Mesendoderm (in vitro differentiated cells): ENCODE results near the gene P2RY11.

Source experiments
- DNase-seq: peaks from one replicate; pipeline ENCODE4 v3.0.0; 2013
- H2AK5ac ChIP-seq: 2 replicates; pipeline ENCODE4 v1.6.1; 2013; ENCODE audit warnings: low read length, inconsistent platforms
- H2BK120ac ChIP-seq: 2 replicates; pipeline ENCODE4 v1.6.1; 2013; ENCODE audit warnings: low read depth, mild to moderate bottlenecking, low read length, moderate library complexity, mixed read lengths
- H2BK15ac ChIP-seq: replicated peaks from 2 replicates; pipeline ENCODE4 v1.6.1; 2013; ENCODE audit warnings: low read depth, mild to moderate bottlenecking, moderate library complexity
- H2BK5ac ChIP-seq: 2 replicates; pipeline ENCODE4 v1.6.1; 2013; ENCODE audit warnings: low read length, inconsistent platforms
- H3K18ac ChIP-seq: 2 replicates; pipeline ENCODE4 v1.6.1; 2013; ENCODE audit warnings: mild to moderate bottlenecking, low read length, mixed read lengths
- H3K23ac ChIP-seq: one replicate; pipeline ENCODE4 v1.6.1; 2013; ENCODE audit warnings: low read length
- H3K27ac ChIP-seq: 2 replicates; pipeline ENCODE4 v1.5.1; 2013; ENCODE audit warnings: low read depth, mild to moderate bottlenecking, inconsistent platforms, low read length, moderate library complexity
- H3K27me3 ChIP-seq: 2 replicates; pipeline ENCODE4 v1.6.1; 2013; ENCODE audit warnings: low read length, control low read depth, mild to moderate bottlenecking, inconsistent platforms; ENCODE audit not compliant: insufficient read depth, poor library complexity
- H3K36me3 ChIP-seq: 2 replicates; pipeline ENCODE4 v1.6.1; 2013; ENCODE audit warnings: low read length, inconsistent platforms; ENCODE audit not compliant: control insufficient read depth, insufficient read depth
- H3K4ac ChIP-seq: one replicate; pipeline ENCODE4 v1.6.1; 2013; ENCODE audit warnings: low read depth, mild to moderate bottlenecking, low read length, moderate library complexity
- H3K4me1 ChIP-seq: 2 replicates; pipeline ENCODE4 v1.6.1; 2013; ENCODE audit warnings: low read depth, low read length, inconsistent platforms; ENCODE audit not compliant: control insufficient read depth
- H3K4me2 ChIP-seq: 2 replicates; pipeline ENCODE4 v1.6.1; 2013; ENCODE audit warnings: low read length
- H3K4me3 ChIP-seq: 2 replicates; pipeline ENCODE4 v1.5.1; 2013; ENCODE audit warnings: mild to moderate bottlenecking, low read length
- H3K56ac ChIP-seq: one replicate; pipeline ENCODE4 v1.6.1; 2013; ENCODE audit warnings: low read length
- H3K79me1 ChIP-seq: 2 replicates; pipeline ENCODE4 v1.6.1; 2013; ENCODE audit warnings: low read length, inconsistent platforms
- H3K79me2 ChIP-seq: 2 replicates; pipeline ENCODE4 v1.6.1; 2013; ENCODE audit warnings: mild to moderate bottlenecking, low read length; ENCODE audit not compliant: control insufficient read depth, insufficient read depth
- H3K9ac ChIP-seq: 2 replicates; pipeline ENCODE4 v1.6.1; 2013; ENCODE audit warnings: low read length, inconsistent platforms
- H4K5ac ChIP-seq: one replicate; pipeline ENCODE4 v1.6.1; 2013; ENCODE audit warnings: low read length
- H4K8ac ChIP-seq: one replicate; pipeline ENCODE4 v1.6.1; 2013; ENCODE audit warnings: low read depth, mild to moderate bottlenecking, control low read depth, low read length, moderate library complexity
- WGBS: extraction: QIAGEN DNeasy Blood & Tissue Kit; methylation state at CpG from one replicate; pipeline ENCODE4 v1.1.7; 2013; ENCODE audit warnings: low lambda C conversion rate, missing lambda C conversion rate; ENCODE audit not compliant: insufficient coverage; ENCODE audit errors: extremely low coverage; 5-methylcytosine and 5-hydroxymethylcytosine counted together

P2RY11 gene

DNA sequence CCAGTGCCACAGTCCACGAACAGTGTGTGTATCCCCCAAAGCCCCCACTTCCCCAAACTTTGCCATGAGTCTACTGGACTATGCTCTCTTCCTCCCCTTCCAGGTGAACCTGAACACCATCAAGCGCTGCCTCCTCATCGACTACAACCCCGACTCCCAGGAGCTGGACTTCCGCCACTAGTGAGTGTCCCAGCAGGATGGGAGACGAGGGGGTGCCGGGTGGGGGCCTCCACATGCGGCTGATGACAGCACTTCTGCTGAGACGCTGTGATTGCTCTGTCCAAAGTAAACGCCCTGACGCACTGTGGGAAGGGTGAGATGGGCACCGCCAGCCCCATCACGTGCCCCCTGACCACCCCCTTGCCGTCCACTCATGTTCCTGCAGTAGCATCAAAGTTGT is 2.0 kb upstream of the P2RY11 start:
- WGBS: no CpG with 5 or more reads among the region's 14 CpGs
- peaks cover 15% of the 10 kb centered on the region for H3K79me1 ChIP-seq

GRCh38 chr19:10110076-10110971 is 1.2 kb upstream of the P2RY11 start:
- Histone ChIP-seq H3K79me2 (peaks cover 21% of the 10 kb centered on the region), H4K8ac (no peak overlapping the region), H3K4me3 (no peak overlapping the region), H3K9ac (no peak overlapping the region), H2AK5ac (no peak overlapping the region), H3K56ac (no peak overlapping the region), H3K4me2 (no peak overlapping the region), H4K5ac (no peak overlapping the region), H3K27ac (no peak overlapping the region), H3K18ac (no peak overlapping the region), H3K4ac (no peak overlapping the region), H2BK15ac (no peak overlapping the region), H3K36me3 (peaks cover 19% of the 10 kb centered on the region), H3K4me1 (no peaks in the 10 kb centered on the region), H2BK5ac (no peak overlapping the region), H3K79me1 (peaks cover 15% of the 10 kb centered on the region), H3K23ac (no peak overlapping the region), H2BK120ac (no peak overlapping the region), H3K27me3 (no peaks in the 10 kb centered on the region)
- no CpG with 5 or more reads among the region's 44 CpGs for WGBS
- DNase-seq: no peak

More for the DNA sequence above, 2.0 kb upstream of the P2RY11 start:
- Histone ChIP-seq H3K9ac (no peak overlapping the region), H3K56ac (no peak overlapping the region), H2BK15ac (no peak overlapping the region), H4K5ac (no peak overlapping the region), H3K36me3 (peaks cover 19% of the 10 kb centered on the region), H2BK120ac (no peak overlapping the region), H3K79me2 (peaks cover 21% of the 10 kb centered on the region), H3K27me3 (no peaks in the 10 kb centered on the region), H3K4me2 (no peak overlapping the region), H3K23ac (no peak overlapping the region), H3K4me1 (no peaks in the 10 kb centered on the region), H4K8ac (no peak overlapping the region), H2BK5ac (no peak overlapping the region), H3K4ac (no peak overlapping the region), H3K4me3 (no peak overlapping the region), H3K27ac (no peak overlapping the region), H2AK5ac (no peak overlapping the region), H3K18ac (no peak overlapping the region)
- DNase-seq: no peak

DNA sequence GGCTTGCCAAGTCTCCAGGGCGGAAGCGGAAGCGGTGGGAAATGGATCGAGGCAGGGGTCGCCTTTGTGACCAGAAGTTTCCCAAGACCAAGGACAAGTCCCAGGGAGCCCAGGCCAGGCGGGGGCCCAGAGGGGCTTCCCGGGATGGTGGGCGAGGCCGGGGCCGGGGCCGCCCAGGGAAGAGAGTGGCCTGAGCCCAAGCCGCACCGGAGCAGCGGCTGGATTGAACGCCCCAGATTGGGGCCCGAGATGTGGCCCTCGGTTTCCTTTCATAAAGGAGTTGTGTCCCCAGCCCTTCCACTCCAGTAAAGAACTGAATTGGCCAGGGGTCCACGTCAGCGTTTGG is 548 bp upstream of the P2RY11 start:
- no CpG with 5 or more reads among the region's 19 CpGs for WGBS
- Histone ChIP-seq H3K79me1 (peaks cover 15% of the 10 kb centered on the region), H4K5ac (no peak overlapping the region), H3K9ac (no peak overlapping the region), H2BK120ac (no peak overlapping the region), H3K4ac (no peak overlapping the region), H2BK5ac (no peak overlapping the region), H3K4me1 (no peaks in the 10 kb centered on the region), H3K79me2 (peaks cover 21% of the 10 kb centered on the region), H4K8ac (no peak overlapping the region), H2BK15ac (no peak overlapping the region), H3K4me3 (no peak overlapping the region), H3K4me2 (no peak overlapping the region), H3K56ac (no peak overlapping the region), H3K36me3 (peaks cover 20% of the 10 kb centered on the region), H3K27ac (no peak overlapping the region), H3K18ac (no peak overlapping the region), H2AK5ac (no peak overlapping the region), H3K27me3 (no peaks in the 10 kb centered on the region), H3K23ac (no peak overlapping the region)
- no peak for DNase-seq

- peaks cover 25% of the 10 kb centered on the region for H3K36me3 ChIP-seq
- no peak overlapping the region for H3K23ac ChIP-seq
- no peak overlapping the region for H2BK15ac ChIP-seq
- H2BK5ac ChIP-seq: no peak overlapping the region
- peaks cover 11% of the 10 kb centered on the region for H3K79me2 ChIP-seq
- no peaks in the 10 kb centered on the region for H3K27me3 ChIP-seq
- no peak overlapping the region for H3K4ac ChIP-seq
- no peak overlapping the region for H4K5ac ChIP-seq
- H3K9ac ChIP-seq: no peak overlapping the region
- H3K4me3 ChIP-seq: no peak overlapping the region
- no peak overlapping the region for H3K18ac ChIP-seq
- no CpG with 5 or more reads among the region's 23 CpGs for WGBS
- DNase-seq: peak; percentile 38
- H4K8ac ChIP-seq: no peak overlapping the region
- H3K79me1 ChIP-seq: peaks cover 12% of the 10 kb centered on the region
- no peak overlapping the region for H3K4me2 ChIP-seq
- no peak overlapping the region for H3K56ac ChIP-seq
- H3K27ac ChIP-seq: no peak overlapping the region
- no peak overlapping the region for H2AK5ac ChIP-seq
- no peak overlapping the region for H2BK120ac ChIP-seq
- H3K4me1 ChIP-seq: no peaks in the 10 kb centered on the region
Measured at GRCh38 chr19:10112037-10112761, 706 bp downstream of the P2RY11 start.

DNA sequence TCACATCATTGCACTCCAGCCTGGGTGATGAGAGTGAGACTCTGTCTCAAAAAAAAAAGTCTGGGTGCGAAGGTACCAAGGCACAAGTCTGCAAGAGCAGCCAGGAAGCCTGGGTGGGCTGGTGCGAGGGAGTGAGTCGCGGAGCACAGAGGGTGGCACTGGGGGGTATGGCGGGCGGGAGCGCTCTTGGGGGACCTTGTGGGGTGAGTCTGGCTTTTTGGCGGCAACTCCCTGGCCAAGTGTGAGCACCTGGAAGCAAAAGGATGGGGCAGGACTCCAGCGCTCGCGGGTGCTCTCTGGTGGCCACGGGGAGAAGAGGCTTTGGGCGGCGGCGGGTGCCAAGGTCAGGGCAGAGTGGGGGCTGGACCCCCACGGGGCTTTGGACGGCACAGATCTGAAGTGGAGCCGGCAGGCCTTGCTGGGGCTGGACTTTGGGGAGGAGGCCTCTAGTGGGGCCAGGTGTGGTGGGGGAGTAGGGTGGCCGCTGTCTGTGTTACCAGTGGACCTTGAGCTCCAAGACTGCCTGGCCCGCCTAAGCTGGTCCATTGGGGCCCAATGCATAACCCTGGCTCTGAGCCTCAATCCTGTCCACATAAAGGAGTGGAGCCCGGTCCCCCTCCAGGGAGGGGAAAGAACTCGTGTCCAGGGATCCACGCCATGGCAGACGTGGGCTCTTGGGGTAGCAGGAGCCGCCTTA is 1.6 kb downstream of the P2RY11 start:
- Histone ChIP-seq H3K27ac (no peak overlapping the region), H3K4ac (no peak overlapping the region), H3K18ac (no peak overlapping the region), H4K8ac (no peak overlapping the region), H3K4me3 (no peak overlapping the region), H2AK5ac (no peak overlapping the region), H3K56ac (no peak overlapping the region), H3K79me1 (peaks cover 5% of the 10 kb centered on the region), H3K9ac (no peak overlapping the region), H4K5ac (no peak overlapping the region), H2BK120ac (no peak overlapping the region), H3K27me3 (no peaks in the 10 kb centered on the region), H3K4me2 (no peak overlapping the region), H3K36me3 (peaks cover 24% of the 10 kb centered on the region), H2BK5ac (no peak overlapping the region), H2BK15ac (no peak overlapping the region), H3K23ac (no peak overlapping the region), H3K79me2 (peaks cover 3% of the 10 kb centered on the region), H3K4me1 (no peaks in the 10 kb centered on the region)
- WGBS: no CpG with 5 or more reads among the region's 25 CpGs
- peak; percentile 78 for DNase-seq
